RWPE2 (cell line): Measurements from ENCODE around the gene AIF1L.

Experiments
- ATAC-seq: fragments of 200-7000 bp; cut with Tn5 transposase; 3 replicates; pipeline ENCODE4 v1.9.1; 2021; ENCODE audit warnings: low read depth
- DNase-seq: peaks from one replicate; pipeline ENCODE4 v3.0.0-alpha.2; 2020; ENCODE audit warnings: low spot score
- H3K27ac ChIP-seq: fragments of 450-650 bp; 2 replicates; pipeline ENCODE4 v1.5.1; 2017; ENCODE audit warnings: mild to moderate bottlenecking; ENCODE audit not compliant: poor library complexity, severe bottlenecking
- H3K27me3 ChIP-seq: fragments of 250-450 bp; sonication (Bioruptor Pico); 2 replicates; pipeline ENCODE4 v1.5.1; 2021; ENCODE audit warnings: mild to moderate bottlenecking, moderate library complexity; ENCODE audit not compliant: insufficient read depth, poor library complexity, severe bottlenecking
- H3K36me3 ChIP-seq: fragments of 250-450 bp; sonication (Bioruptor Pico); 2 replicates; pipeline ENCODE4 v1.5.1; 2020; ENCODE audit warnings: low read depth, mild to moderate bottlenecking, moderate library complexity
- H3K4me1 ChIP-seq: fragments of 250-450 bp; sonication (Bioruptor Pico); 2 replicates; pipeline ENCODE4 v1.5.1; 2021; ENCODE audit warnings: mild to moderate bottlenecking, moderate library complexity; ENCODE audit not compliant: insufficient read depth, poor library complexity, severe bottlenecking
- H3K4me3 ChIP-seq: fragments of 250-450 bp; sonication (Bioruptor Pico); 2 replicates; pipeline ENCODE4 v1.5.1; 2021; ENCODE audit warnings: mild to moderate bottlenecking, moderate library complexity; ENCODE audit not compliant: severe bottlenecking
- H3K9me3 ChIP-seq: fragments of 250-450 bp; sonication (Bioruptor Pico); 2 replicates; pipeline ENCODE4 v1.5.1; 2021; ENCODE audit warnings: mild to moderate bottlenecking, moderate library complexity; ENCODE audit not compliant: severe bottlenecking
- TF ChIP-seq, protein P1 (sequence below): fragments of 450-650 bp; IDR thresholded peaks from one replicate; pipeline ENCODE4 v1.5.1; 2017; ENCODE audit warnings: mild to moderate bottlenecking, moderate library complexity; ENCODE audit not compliant: poor library complexity, severe bottlenecking

Gene AIF1L

GRCh38 chr9:131094015-131094414 is 2.3 kb upstream of the AIF1L start:
- peaks cover 6% of the 10 kb centered on the region for H3K27me3 ChIP-seq
- TF ChIP-seq, protein P1, sequence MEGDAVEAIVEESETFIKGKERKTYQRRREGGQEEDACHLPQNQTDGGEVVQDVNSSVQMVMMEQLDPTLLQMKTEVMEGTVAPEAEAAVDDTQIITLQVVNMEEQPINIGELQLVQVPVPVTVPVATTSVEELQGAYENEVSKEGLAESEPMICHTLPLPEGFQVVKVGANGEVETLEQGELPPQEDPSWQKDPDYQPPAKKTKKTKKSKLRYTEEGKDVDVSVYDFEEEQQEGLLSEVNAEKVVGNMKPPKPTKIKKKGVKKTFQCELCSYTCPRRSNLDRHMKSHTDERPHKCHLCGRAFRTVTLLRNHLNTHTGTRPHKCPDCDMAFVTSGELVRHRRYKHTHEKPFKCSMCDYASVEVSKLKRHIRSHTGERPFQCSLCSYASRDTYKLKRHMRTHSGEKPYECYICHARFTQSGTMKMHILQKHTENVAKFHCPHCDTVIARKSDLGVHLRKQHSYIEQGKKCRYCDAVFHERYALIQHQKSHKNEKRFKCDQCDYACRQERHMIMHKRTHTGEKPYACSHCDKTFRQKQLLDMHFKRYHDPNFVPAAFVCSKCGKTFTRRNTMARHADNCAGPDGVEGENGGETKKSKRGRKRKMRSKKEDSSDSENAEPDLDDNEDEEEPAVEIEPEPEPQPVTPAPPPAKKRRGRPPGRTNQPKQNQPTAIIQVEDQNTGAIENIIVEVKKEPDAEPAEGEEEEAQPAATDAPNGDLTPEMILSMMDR: no peak
- ATAC-seq: no peak

DNA sequence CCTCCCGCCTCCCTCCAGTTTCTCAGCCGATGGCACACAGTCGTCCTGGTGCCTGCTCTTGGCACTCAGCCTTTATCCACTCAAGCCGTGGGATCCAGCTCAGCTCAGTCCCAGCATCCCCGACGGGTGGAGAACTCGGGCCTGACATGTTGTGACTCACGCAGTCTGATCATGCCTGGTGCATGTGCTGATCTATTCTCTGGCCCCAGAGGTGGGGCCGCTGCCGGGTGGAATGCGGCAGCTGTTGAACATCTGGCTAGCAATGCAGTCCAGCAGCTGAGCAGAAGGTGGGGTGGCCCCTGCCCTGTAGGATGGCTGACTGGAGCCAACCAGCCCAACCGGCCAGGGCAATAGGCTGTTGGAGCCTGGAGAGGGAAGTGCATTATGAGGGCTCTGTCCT is 1.7 kb upstream of the AIF1L start:
- DNase-seq (no peak), ATAC-seq (peak; percentile 27; the same call in 2 of the 3 replicates)
- H3K27ac ChIP-seq: no peak overlapping the region
- H3K4me3 ChIP-seq: peak overlapping the region; percentile 3
- TF ChIP-seq, protein P1: no peak
- peaks cover 6% of the 10 kb centered on the region for H3K27me3 ChIP-seq
- H3K9me3 ChIP-seq: peaks cover 3% of the 10 kb centered on the region
- no peaks in the 10 kb centered on the region for H3K36me3 ChIP-seq
- no peaks in the 10 kb centered on the region for H3K4me1 ChIP-seq

More at GRCh38 chr9:131094015-131094414, 2.3 kb upstream of the AIF1L start:
- Histone ChIP-seq H3K4me3 (no peak overlapping the region), H3K27ac (no peak overlapping the region), H3K9me3 (peaks cover under 1% of the 10 kb centered on the region), H3K36me3 (no peaks in the 10 kb centered on the region), H3K4me1 (no peaks in the 10 kb centered on the region)
- DNase-seq: no peak

DNA sequence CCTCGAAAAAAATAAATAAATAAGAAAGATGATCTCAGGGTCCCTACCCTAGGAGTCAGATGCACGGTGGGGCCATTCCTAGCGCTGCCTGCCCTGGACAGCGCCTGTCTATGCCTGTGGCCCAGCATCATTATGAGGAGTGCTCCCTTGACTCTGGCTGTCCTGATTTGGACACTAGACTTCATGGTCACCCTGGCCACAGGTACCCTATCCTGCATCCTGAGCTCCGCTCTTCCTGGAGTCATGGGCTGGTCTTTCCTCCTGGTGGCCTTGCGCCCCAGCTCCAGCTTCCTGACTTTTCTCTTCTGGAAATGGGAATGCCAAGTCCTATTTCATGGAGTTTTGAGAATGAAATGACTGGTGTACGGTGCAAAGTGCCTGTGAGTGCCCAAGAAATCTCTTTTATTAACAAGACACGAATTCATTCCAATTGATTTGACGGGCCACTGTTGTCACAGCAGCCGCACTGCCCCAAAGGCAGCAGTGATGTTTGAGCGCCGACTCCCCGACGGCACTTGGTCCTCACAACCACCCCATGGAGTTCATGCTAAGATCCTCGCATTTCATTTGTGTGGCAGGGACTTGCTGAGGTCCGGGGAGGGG is 564 bp upstream of the AIF1L start:
- Histone ChIP-seq H3K4me1 (no peaks in the 10 kb centered on the region), H3K27ac (no peak overlapping the region), H3K4me3 (peak overlapping the region; percentile 40), H3K36me3 (no peaks in the 10 kb centered on the region), H3K9me3 (peaks cover 3% of the 10 kb centered on the region), H3K27me3 (peaks cover 6% of the 10 kb centered on the region)
- TF ChIP-seq, protein P1: no peak
- no peak for DNase-seq
- ATAC-seq: no peak

DNA sequence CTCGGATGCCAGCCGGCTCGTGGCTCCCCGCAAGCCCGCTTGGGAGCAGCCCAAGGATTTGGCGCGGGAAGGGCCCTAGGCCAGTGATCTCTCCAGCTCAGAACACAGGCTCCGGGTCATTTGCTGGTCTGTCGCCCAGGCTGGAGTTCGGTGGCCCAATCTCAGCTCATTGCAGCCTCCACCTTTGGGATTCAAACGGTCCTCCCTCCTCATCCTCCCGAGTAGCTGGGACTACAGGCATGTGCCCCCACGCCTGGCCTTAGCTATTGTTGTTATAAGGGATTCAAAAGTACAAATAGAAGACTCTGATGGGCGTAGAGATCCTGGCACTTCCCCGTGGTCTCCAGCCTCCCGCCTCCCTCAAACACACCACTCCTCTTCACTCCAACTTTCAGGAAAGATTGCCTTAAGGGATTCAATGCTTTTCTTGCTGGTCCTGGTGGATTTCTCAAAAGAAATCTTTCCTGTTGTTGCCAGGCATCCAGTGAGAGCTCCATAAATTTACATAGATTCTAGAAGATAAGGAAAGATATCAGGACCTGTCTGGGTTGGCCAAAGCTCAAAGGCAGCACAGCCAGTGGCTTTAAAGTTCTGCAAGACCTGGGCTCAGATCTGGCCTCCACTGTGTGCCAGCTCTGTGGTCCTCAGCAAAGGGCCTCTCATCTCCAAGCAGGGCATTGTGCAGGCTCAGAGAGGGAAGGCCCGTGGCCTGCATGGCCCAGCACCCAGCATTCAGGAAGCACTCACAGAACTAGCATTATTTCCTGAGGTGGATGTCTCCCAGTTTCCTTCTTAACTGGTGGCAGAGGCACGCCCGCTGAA is 1.0 kb downstream of the AIF1L start:
- H3K9me3 ChIP-seq: peaks cover 3% of the 10 kb centered on the region
- TF ChIP-seq, protein P1: no peak
- peaks cover 6% of the 10 kb centered on the region for H3K27me3 ChIP-seq
- no peak overlapping the region for H3K27ac ChIP-seq
- H3K4me3 ChIP-seq: peak overlapping the region; percentile 40
- ATAC-seq (no peak), DNase-seq (no peak)
- no peaks in the 10 kb centered on the region for H3K36me3 ChIP-seq
- no peaks in the 10 kb centered on the region for H3K4me1 ChIP-seq

GRCh38 chr9:131097948-131098278 is 1.6 kb downstream of the AIF1L start:
- H3K4me3 ChIP-seq: no peak overlapping the region
- DNase-seq: no peak
- TF ChIP-seq, protein P1: no peak
- H3K27ac ChIP-seq: no peak overlapping the region
- H3K27me3 ChIP-seq: peaks cover 6% of the 10 kb centered on the region
- no peak for ATAC-seq
- no peaks in the 10 kb centered on the region for H3K36me3 ChIP-seq
- H3K4me1 ChIP-seq: no peaks in the 10 kb centered on the region
- peaks cover 6% of the 10 kb centered on the region for H3K9me3 ChIP-seq
